ENCODE measurements around the gene GPR6.

GPR6 gene

GRCh38 chr6:109998159-109998785 lies 20.2 kb downstream of the GPR6 start:
- peak; percentile 56 for DNase-seq (ENCODE audit: low read depth, low spot score)

GRCh38 chr6:109999740-110000139 lies 21.6 kb downstream of the GPR6 start:
- DNase-seq (ENCODE audit: low read depth, low spot score) = no peak

- no peak for DNase-seq (ENCODE audit: low read depth, low spot score)
Measured at GRCh38 chr6:110002676-110003075, 24.6 kb downstream of the GPR6 start.

- DNase-seq (ENCODE audit: low read depth, low spot score) = no peak
Measured at GRCh38 chr6:110013386-110013785, 35.3 kb downstream of the GPR6 start.

GRCh38 chr6:110015206-110015605 lies 37.1 kb downstream of the GPR6 start:
- no peak for DNase-seq (ENCODE audit: low read depth, low spot score)

- DNase-seq (ENCODE audit: low read depth, low spot score) = no peak
Measured at GRCh38 chr6:110017306-110017705, 39.2 kb downstream of the GPR6 start.

- DNase-seq (ENCODE audit: low read depth, low spot score) = no peak
Measured at GRCh38 chr6:110017946-110018345, 39.8 kb downstream of the GPR6 start.

GRCh38 chr6:110018486-110018885 lies 40.4 kb downstream of the GPR6 start:
- DNase-seq (ENCODE audit: low read depth, low spot score) = no peak

- no peak for DNase-seq (ENCODE audit: low read depth, low spot score)
Measured at GRCh38 chr6:110020888-110021287, 42.8 kb downstream of the GPR6 start.

GRCh38 chr6:110029144-110029543 lies 51.0 kb downstream of the GPR6 start:
- DNase-seq (ENCODE audit: low read depth, low spot score) = no peak
